Measurements from ENCODE around the gene C5orf34.

GRCh38 chr5:43555895-43556606 lies 41.1 kb upstream of the C5orf34 start:
- TF ChIP-seq CTCF (IDR thresholded peaks at IDR 0.05) (no peak), POLR2A (IDR thresholded peaks at IDR 0.05) (peak in 1 of 4 donors; percentile 22)
